K562 (cell line): ENCODE measurements around the gene C16orf90. TPM values are rescaled to one million over a fixed set of nuclear protein-coding genes. Genes with fewer than 3 reads are reported as not detected.

Experiments used
- CBFA2T2 ChIP-seq: fragments of 450-650 bp; conservative IDR thresholded peaks from 2 replicates; pipeline ENCODE4 v1.6.1; 2017; ENCODE audit warnings: mild to moderate bottlenecking
- CHCHD3 ChIP-seq: fragments of 250-450 bp; sonication (Bioruptor Pico); IDR thresholded peaks from 2 replicates; pipeline ENCODE4 v2.1.2; 2022; ENCODE audit warnings: mild to moderate bottlenecking
- CHD4 ChIP-seq: fragments of 200-600 bp; sonication (generic); IDR thresholded peaks from 3 replicates; pipeline ENCODE4 v1.6.1; 2012; ENCODE audit warnings: low read depth, mild to moderate bottlenecking, mixed read lengths, low read length, inconsistent platforms; ENCODE audit not compliant: insufficient read depth, insufficient replicate concordance, poor library complexity, severe bottlenecking
- EZH2 ChIP-seq: IDR thresholded peaks from 2 replicates; pipeline ENCODE4 v1.6.1; 2012; ENCODE audit warnings: low read depth, mild to moderate bottlenecking, inconsistent platforms, low read length, borderline replicate concordance
- JUN ChIP-seq, 2 experiments: sonication (generic) in 1 of 2; formaldehyde crosslinking in 1 of 2; IDR thresholded peaks; 2 replicates each; pipeline versions ENCODE4 v1.6.1 to v1.8.0; 2012 to 2022; ENCODE audit warnings: borderline replicate concordance in 2 of 2, mild to moderate bottlenecking in 2 of 2, improper control_type of control experiment in 1 of 2, low read depth in 1 of 2, low read length in 1 of 2, missing genetic modification reagents in 1 of 2
- KDM1A ChIP-seq, 2 experiments: fragments of 450-650 bp; IDR thresholded peaks; 2 replicates each; pipeline ENCODE4 v1.6.1; 2016; ENCODE audit warnings: mild to moderate bottlenecking in 2 of 2
- KLF13 ChIP-seq: fragments of 450-650 bp; IDR thresholded peaks from 2 replicates; pipeline ENCODE4 v1.6.1; 2016; ENCODE audit warnings: missing genetic modification characterization, low read depth, mild to moderate bottlenecking, missing compliant biosample characterization, moderate library complexity, borderline replicate concordance
- MCM2 ChIP-seq: fragments of 450-650 bp; IDR thresholded peaks from 2 replicates; pipeline ENCODE4 v1.6.1; 2017; ENCODE audit warnings: low read depth, mild to moderate bottlenecking
- NRF1 ChIP-seq, 2 experiments: fragments of 450-650 bp; IDR thresholded peaks in 1 of 2; conservative IDR thresholded peaks in 1 of 2; 2 replicates each; pipeline ENCODE4 v1.6.1; 2014; ENCODE audit warnings: mild to moderate bottlenecking in 2 of 2
- SIX5 ChIP-seq, 2 experiments: IDR thresholded peaks; 2 replicates each; pipeline ENCODE4 v1.6.1; 2011; ENCODE audit warnings: low read length in 2 of 2, borderline replicate concordance in 1 of 2, low read depth in 1 of 2, mild to moderate bottlenecking in 1 of 2, moderate library complexity in 1 of 2; ENCODE audit not compliant: insufficient read depth in 1 of 2
- SP1 ChIP-seq: sonication (generic); formaldehyde crosslinking; IDR thresholded peaks from 2 replicates; pipeline ENCODE4 v1.8.1; 2022; ENCODE audit warnings: mild to moderate bottlenecking, missing genetic modification reagents
- ZNF175 ChIP-seq: fragments of 200-800 bp; sonication (Bioruptor generic); IDR thresholded peaks from 2 replicates; pipeline ENCODE4 v1.6.1; 2016; ENCODE audit warnings: low read depth, mild to moderate bottlenecking, missing genetic modification characterization, missing compliant biosample characterization
- ZNF589 ChIP-seq: fragments of 200-800 bp; sonication (Bioruptor generic); IDR thresholded peaks from 2 replicates; pipeline ENCODE4 v1.6.1; 2016; ENCODE audit warnings: low read depth, missing genetic modification characterization, missing compliant biosample characterization
- ZNF76 ChIP-seq: fragments of 250-450 bp; sonication (Bioruptor Pico); IDR thresholded peaks from 2 replicates; pipeline ENCODE4 v1.4.0; 2020; ENCODE audit warnings: mild to moderate bottlenecking, moderate library complexity, borderline replicate concordance
- polyA plus RNA-seq, 8 experiments: library from polyadenylated mRNA; depleted of rRNA in 4 of 8; stranded (reverse) in 5 of 8; unstranded in 3 of 8; fragments of >200 nt; fragmentation: Nextera tagmentation in 2 of 8; fragmentation: Illumina TruSeq in 1 of 8; extraction: Ambion mirVana in 2 of 8; extraction: Trizol in 1 of 8; gene quantifications; 2 replicates each; pipeline versions ENCODE4 v1.2.1 to v1.2.3, GENCODE V29; 2011 to 2014; ENCODE audit warnings: inconsistent platforms in 1 of 8, missing spikeins in 1 of 8
- total RNA-seq, 7 experiments: library from RNA; depleted of rRNA in 6 of 7; stranded (reverse); fragments of >200 nt in 6 of 7; fragmentation: Illumina TruSeq in 2 of 7; extraction: Trizol in 2 of 7; gene quantifications; 2 replicates each; pipeline versions ENCODE4 v1.2.1 to v1.2.3, GENCODE V29; 2011 to 2021; ENCODE audit warnings: low replicate concordance in 1 of 7
- TF ChIP-seq, protein P1 (sequence below): fragments of 250-450 bp; sonication (Bioruptor Pico); IDR thresholded peaks from 2 replicates; pipeline ENCODE4 v1.5.0; 2021; ENCODE audit warnings: mild to moderate bottlenecking, moderate library complexity
- TF ChIP-seq, protein P2 (sequence below): IDR thresholded peaks from 3 replicates; pipeline ENCODE4 v1.6.1; 2011; ENCODE audit warnings: borderline replicate concordance, mild to moderate bottlenecking; ENCODE audit not compliant: insufficient read length, insufficient read depth
- TF ChIP-seq, protein P3 (sequence below), 2 experiments: fragments of 250-450 bp in 1 of 2; fragments of 450-650 bp in 1 of 2; sonication (Bioruptor Pico) in 1 of 2; IDR thresholded peaks; 2 replicates each; pipeline versions ENCODE4 v1.6.1 to v1.8.0; 2016 to 2021; ENCODE audit warnings: mild to moderate bottlenecking in 2 of 2, moderate library complexity in 2 of 2, missing compliant biosample characterization in 1 of 2, missing genetic modification characterization in 1 of 2
- TF ChIP-seq, protein P4 (sequence below): sonication (generic); formaldehyde crosslinking; IDR thresholded peaks from 2 replicates; pipeline ENCODE4 v1.8.0; 2022; ENCODE audit warnings: mild to moderate bottlenecking, missing genetic modification reagents

The C16orf90 gene
- total and polyA plus RNA-seq, 9 of the 15 experiments (the other 6 are each of a cell fraction or from before 2014, with no cell fraction given) = not detected

DNA sequence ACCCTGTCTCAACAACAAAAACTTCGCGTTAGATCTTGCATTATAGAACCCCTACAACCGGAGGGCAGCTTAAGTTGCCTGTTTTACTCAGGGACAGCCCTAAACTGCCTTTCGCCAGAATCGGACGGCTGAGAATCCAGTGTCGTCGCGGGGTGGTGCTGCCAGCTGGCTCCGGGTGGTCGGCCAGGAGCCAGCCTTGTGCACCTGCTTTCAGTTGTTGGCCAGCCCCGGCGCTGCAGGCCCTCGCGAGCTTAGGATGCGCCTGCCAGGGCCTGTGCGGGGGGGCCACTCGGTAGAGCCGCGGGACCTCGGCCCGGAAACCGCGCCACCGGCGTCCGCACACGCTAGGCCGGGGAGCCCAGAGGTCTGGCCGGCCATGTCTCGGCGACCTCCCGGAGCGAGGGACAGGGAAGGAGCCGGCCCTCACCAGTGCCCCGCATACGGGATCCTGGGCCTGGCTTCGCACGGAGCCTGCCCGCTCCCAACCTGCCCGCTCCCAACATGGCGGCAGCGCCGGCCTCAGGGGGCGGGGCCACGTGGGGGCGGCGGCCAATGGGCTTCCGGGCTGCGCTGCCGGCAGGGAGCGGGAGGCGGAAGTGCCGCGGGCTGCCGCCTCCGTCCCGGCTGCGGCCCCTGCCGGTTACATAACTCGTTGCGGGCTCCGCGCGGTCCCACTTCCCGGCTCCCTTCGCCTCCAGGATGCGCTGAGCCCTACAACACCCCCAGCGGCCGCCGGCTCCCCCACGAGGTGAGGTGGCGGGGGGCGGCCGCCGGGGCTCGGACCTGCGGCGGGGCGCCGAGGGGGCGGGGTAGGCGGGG, 37.6 kb downstream of the C16orf90 start (continued):
- TF ChIP-seq, protein P1, sequence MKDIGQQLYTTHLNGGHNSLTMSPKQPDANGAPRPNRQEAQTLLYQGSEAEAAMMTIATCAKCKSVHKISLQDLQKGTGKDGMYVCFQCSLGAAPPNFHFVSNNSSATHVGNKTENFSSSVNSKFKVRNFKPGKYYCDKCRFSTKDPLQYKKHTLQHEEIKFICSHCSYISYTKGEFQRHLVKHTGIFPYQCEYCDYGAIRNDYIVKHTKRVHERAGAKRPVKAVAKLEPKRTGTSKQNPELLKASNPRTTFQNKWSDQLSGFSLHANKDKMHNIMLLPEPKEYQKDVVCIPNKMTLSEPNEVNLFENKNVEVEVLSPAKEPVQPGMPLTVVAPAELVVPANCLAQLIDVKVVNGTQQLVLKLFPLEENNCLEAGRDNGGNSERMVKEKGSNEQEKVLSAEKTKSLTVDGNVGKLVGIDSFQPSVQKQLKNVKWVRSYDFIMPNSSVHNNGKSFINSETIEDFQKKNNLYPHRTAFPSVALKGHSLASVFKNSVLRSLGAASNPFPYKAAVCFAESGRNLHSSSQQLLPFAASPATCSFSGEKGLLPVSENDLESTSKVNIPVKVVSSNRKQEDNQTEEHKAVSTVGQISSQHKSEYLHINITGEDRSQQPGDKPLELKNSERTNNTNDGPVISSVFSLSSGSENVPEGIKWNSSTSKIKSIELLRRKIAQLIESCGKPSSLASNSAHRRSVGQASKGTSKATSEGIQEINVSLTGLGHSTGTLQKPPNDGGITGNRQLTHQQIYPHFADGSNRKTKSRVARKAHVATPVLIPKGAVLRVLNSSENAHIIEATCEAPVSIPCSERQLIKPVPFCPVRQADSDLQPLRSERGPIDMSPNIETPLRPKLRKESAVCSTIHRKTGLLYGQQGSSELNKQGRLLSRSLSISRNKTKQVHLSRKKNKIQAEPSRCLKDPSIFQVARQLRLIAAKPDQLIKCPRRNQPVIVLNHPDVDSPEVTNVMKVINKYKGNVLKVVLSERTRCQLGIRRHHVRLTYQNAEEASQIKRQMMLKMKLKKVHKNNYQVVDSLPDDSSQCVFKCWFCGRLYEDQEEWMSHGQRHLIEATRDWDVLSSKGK (CRISPR knock-in tag) = no peak
- TF ChIP-seq ZNF589 (CRISPR knock-in tag) (0 out of 2 replicates have a peak, but pooled peaks have one; percentile 30), KLF13 (tag) (peak; percentile 84), SIX5 (IDR thresholded peaks at IDR 0.05; ENCODE audit: borderline replicate concordance in 1 of 2, insufficient read depth in 1 of 2, low read depth in 1 of 2, low read length in 2 of 2) (peak; percentile 13 to 51; a peak in 2 of 4 replicates), MCM2 (no peak), NRF1 (conservative IDR thresholded peaks at IDR 0.05 in 1 of 2, IDR thresholded peaks at IDR 0.05 in 1 of 2) (peak; percentile 72 to 77), ZNF175 (no peak), JUN (IDR thresholded peaks at IDR 0.05; ENCODE audit: borderline replicate concordance, low read depth, low read length) (0 out of 2 replicates have a peak, but pooled peaks have one; percentile 7), JUN (CRISPR knock-in tag; IDR thresholded peaks at IDR 0.05; ENCODE audit: borderline replicate concordance) (no peak), CHD4 (no peak), CBFA2T2 (peak; percentile 16; the same call in 1 of the 2 replicates), EZH2 (no peak), CHCHD3 (CRISPR knock-in tag) (no peak), ZNF76 (CRISPR knock-in tag) (0 out of 2 replicates have a peak, but pooled peaks have one; percentile 57), SP1 (CRISPR knock-in tag) (peak; percentile 81), KDM1A (IDR thresholded peaks at IDR 0.05) (no peak)
- TF ChIP-seq, protein P2, sequence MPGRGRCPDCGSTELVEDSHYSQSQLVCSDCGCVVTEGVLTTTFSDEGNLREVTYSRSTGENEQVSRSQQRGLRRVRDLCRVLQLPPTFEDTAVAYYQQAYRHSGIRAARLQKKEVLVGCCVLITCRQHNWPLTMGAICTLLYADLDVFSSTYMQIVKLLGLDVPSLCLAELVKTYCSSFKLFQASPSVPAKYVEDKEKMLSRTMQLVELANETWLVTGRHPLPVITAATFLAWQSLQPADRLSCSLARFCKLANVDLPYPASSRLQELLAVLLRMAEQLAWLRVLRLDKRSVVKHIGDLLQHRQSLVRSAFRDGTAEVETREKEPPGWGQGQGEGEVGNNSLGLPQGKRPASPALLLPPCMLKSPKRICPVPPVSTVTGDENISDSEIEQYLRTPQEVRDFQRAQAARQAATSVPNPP = no peak
- TF ChIP-seq, protein P3, sequence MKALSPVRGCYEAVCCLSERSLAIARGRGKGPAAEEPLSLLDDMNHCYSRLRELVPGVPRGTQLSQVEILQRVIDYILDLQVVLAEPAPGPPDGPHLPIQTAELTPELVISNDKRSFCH (CRISPR knock-in tag; IDR thresholded peaks at IDR 0.05) = no peak
- TF ChIP-seq, protein P3 (tag; IDR thresholded peaks at IDR 0.05) = peak; percentile 65
- TF ChIP-seq, protein P4, sequence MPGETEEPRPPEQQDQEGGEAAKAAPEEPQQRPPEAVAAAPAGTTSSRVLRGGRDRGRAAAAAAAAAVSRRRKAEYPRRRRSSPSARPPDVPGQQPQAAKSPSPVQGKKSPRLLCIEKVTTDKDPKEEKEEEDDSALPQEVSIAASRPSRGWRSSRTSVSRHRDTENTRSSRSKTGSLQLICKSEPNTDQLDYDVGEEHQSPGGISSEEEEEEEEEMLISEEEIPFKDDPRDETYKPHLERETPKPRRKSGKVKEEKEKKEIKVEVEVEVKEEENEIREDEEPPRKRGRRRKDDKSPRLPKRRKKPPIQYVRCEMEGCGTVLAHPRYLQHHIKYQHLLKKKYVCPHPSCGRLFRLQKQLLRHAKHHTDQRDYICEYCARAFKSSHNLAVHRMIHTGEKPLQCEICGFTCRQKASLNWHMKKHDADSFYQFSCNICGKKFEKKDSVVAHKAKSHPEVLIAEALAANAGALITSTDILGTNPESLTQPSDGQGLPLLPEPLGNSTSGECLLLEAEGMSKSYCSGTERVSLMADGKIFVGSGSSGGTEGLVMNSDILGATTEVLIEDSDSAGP (CRISPR knock-in tag) = no peak
